Psoas muscle (tissue), 8 donors: ENCODE data around the gene KIAA1217. TPM values are rescaled to one million over a fixed set of nuclear protein-coding genes. Genes with fewer than 3 reads are reported as not detected.
A peak's percentile ranks its signal among the peaks of the same experiment; 100 is the strongest.

Source experiments
- ATAC-seq, 4 donors: fragments of 200-7000 bp; cut with Tn5 transposase; one replicate each; pipeline ENCODE4 v1.9.1; 2020; ENCODE audit warnings: moderate library complexity in 3 of 4, mild to moderate bottlenecking in 2 of 4
- DNase-seq, 2 donors: peaks; one replicate each; pipeline ENCODE4 v3.0.0-alpha.2; 2020
- H3K27ac ChIP-seq: fragments of 200-600 bp; one replicate; pipeline ENCODE4 v1.8.0; 2022
- H3K27me3 ChIP-seq, 3 donors: fragments of 200-600 bp in 1 of 3; one replicate each; pipeline versions ENCODE4 v1.6.1 to v1.8.0; 2013 to 2022; ENCODE audit warnings: low read length in 2 of 3, mild to moderate bottlenecking in 2 of 3, moderate library complexity in 1 of 3; ENCODE audit not compliant: insufficient read depth in 3 of 3
- H3K36me3 ChIP-seq, 2 donors: fragments of 200-600 bp in 1 of 2; one replicate each; pipeline versions ENCODE4 v1.6.1 to v1.8.0; 2013 to 2022; ENCODE audit warnings: low read depth in 1 of 2, mild to moderate bottlenecking in 1 of 2, moderate library complexity in 1 of 2; ENCODE audit not compliant: insufficient read depth in 1 of 2
- H3K4me1 ChIP-seq: fragments of 200-600 bp; one replicate; pipeline ENCODE4 v1.8.0; 2022
- H3K4me3 ChIP-seq: fragments of 200-600 bp; one replicate; pipeline ENCODE4 v1.8.0; 2022; ENCODE audit warnings: mild to moderate bottlenecking
- H3K9me3 ChIP-seq: fragments of 200-600 bp; one replicate; pipeline ENCODE4 v1.8.0; 2022
- whole genome bisulfite sequencing, 3 donors: extraction: QIAGEN DNeasy Blood & Tissue Kit; methylation state at CpG; one replicate each; pipeline versions ENCODE4 v1.1.6 to v1.1.7; 2013; 5-methylcytosine and 5-hydroxymethylcytosine counted together
- intact Hi-C, 2 donors: fragments of 100-400 bp; cut with DNase I; formaldehyde crosslinking; loops; one replicate each; pipeline versions ENCODE4 v1.11.0 to v1.14.2; 2022
- polyA plus RNA-seq, 3 donors: library from polyadenylated mRNA; stranded (reverse); fragments of 200-250 nt; gene quantifications; one replicate each; pipeline ENCODE4 v1.2.3, GENCODE V29; 2013
- total RNA-seq, 4 donors: library from RNA; stranded (reverse); fragmentation: NEBNext Ultra II Directional in 2 of 4; extraction: Animal tissue kit (Norgen Biotek cat#: 25700) in 2 of 4; gene quantifications; one replicate each; pipeline versions ENCODE4 v1.2.1 to v1.2.4, GENCODE V29; 2021 to 2023
- TF ChIP-seq, protein P1 (sequence below): fragments of 200-600 bp; IDR thresholded peaks from one replicate; pipeline ENCODE4 v1.8.0; 2022; ENCODE audit warnings: antibody characterized with exemption
- donor health status: healthy with polysubstance abuse.
- donor health status: DM: no; HTN: no; CAD: no; lungs with moderate emphysema.
- donor health status: Bipolar disorder and iron deficiency.
- donor health status: healthy.
- donor health status: DM: yes; HTN: yes; CAD: no.
- donor health status: DM: no; HTN: no; CAD: no.
- donor health status: DM: no; HTN: no; CAD: no.
- donor health status: DM: yes; HTN: yes; CAD: no.

KIAA1217 gene
- total and polyA plus RNA-seq, 7 donors = 8.9 to 169 (median 65.9) TPM

DNA sequence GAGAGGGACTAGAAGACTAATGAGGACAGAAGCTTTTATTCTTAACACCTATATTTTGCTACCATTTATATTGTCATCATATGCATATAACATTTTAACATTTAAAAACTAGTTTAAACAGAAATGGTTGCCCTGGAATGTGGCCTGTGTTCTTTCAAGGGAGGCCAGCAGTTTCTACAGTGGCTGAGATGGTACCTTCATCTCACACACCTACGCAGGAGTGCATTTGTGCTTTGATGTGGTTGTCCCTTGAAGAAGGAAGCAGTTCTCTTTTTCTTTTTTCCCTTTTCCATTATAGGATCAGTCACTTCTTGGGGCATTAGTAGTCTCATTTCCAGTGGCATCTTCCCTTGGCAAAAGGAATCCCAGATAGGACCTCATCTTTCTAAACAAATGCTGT, 38.9 kb downstream of the KIAA1217 start:
- intact Hi-C loops = no loop called here
- Histone ChIP-seq H3K27me3 (no peaks in the 10 kb centered on the region), H3K9me3 (no peaks in the 10 kb centered on the region), H3K27ac (peak overlapping the region; percentile 69), H3K36me3 (no peaks in the 10 kb centered on the region), H3K4me1 (peaks cover 41% of the 10 kb centered on the region), H3K4me3 (no peak overlapping the region)
- WGBS, 3 donors = 48 to 95% (median 56%) methylated on average over 1 of the region's 1 CpG
- ATAC-seq = no peak
- TF ChIP-seq, protein P1, sequence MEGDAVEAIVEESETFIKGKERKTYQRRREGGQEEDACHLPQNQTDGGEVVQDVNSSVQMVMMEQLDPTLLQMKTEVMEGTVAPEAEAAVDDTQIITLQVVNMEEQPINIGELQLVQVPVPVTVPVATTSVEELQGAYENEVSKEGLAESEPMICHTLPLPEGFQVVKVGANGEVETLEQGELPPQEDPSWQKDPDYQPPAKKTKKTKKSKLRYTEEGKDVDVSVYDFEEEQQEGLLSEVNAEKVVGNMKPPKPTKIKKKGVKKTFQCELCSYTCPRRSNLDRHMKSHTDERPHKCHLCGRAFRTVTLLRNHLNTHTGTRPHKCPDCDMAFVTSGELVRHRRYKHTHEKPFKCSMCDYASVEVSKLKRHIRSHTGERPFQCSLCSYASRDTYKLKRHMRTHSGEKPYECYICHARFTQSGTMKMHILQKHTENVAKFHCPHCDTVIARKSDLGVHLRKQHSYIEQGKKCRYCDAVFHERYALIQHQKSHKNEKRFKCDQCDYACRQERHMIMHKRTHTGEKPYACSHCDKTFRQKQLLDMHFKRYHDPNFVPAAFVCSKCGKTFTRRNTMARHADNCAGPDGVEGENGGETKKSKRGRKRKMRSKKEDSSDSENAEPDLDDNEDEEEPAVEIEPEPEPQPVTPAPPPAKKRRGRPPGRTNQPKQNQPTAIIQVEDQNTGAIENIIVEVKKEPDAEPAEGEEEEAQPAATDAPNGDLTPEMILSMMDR = no peak
- DNase-seq = no peak

DNA sequence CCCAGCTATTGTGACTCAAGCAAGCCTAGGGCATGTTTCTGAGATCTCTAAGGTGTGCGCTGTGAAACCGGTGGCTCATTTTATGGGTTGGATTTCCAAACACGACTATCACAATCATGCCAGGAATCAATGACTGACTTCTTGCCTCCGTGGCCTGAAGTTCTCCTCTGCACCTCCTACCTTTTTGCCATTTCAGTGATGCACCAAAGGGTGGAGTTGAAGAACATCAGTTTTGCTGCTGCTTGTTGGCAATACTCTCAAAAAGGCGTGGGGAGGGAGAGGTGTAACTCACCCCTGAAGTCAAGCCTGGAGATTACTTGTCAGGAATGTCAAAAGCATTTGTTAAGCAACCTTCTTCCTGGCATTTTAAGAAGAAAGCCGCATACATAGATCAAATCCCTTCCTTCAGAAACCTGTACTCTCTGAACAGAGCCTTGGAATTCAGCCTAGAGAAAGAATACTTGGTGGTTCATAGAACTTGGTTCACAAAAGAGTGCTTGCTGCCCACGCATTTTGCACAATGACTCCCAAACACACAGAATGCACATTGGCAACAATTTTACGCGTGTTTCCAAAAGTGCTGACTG, 41.0 kb downstream of the KIAA1217 start:
- 51 to 61% (median 56%) methylated on average over 9 of the region's 9 CpGs for WGBS, 3 donors
- intact Hi-C loops = loop anchor here (5.0 to 10.0 kb wide), 2 partner anchors 33 to 105 kb away; no protein-coding TSS in a partner anchor
- peaks cover 59% of the 10 kb centered on the region for H3K4me1 ChIP-seq
- H3K27me3 ChIP-seq = no peaks in the 10 kb centered on the region
- no peaks in the 10 kb centered on the region for H3K36me3 ChIP-seq
- H3K4me3 ChIP-seq = no peak overlapping the region
- peak overlapping the region; percentile 69 for H3K27ac ChIP-seq
- DNase-seq (no peak), ATAC-seq (peak; percentile 27 to 55 (median 40))
- TF ChIP-seq, protein P1 = no peak
- no peaks in the 10 kb centered on the region for H3K9me3 ChIP-seq

GRCh38 chr10:24251547-24251946, 42.6 kb downstream of the KIAA1217 start:
- H3K27me3 ChIP-seq = no peaks in the 10 kb centered on the region
- H3K9me3 ChIP-seq = no peaks in the 10 kb centered on the region
- H3K27ac ChIP-seq = peak overlapping the region; percentile 87
- intact Hi-C loops = loop anchor here (5.0 to 10.0 kb wide), 2 partner anchors 34 to 103 kb away; no protein-coding TSS in a partner anchor
- H3K4me1 ChIP-seq = peaks cover 66% of the 10 kb centered on the region
- TF ChIP-seq, protein P1 = no peak
- WGBS, 3 donors = 52 to 85% (median 67%) methylated on average over 1 to 2 of the region's 2 CpGs
- H3K4me3 ChIP-seq = no peak overlapping the region
- ATAC-seq (no peak), DNase-seq (no peak)
- H3K36me3 ChIP-seq = no peaks in the 10 kb centered on the region

GRCh38 chr10:24254180-24254579, 45.2 kb downstream of the KIAA1217 start:
- WGBS, 3 donors = 37 to 49% (median 43%) methylated on average over 3 of the region's 3 CpGs
- Histone ChIP-seq H3K27me3 (no peaks in the 10 kb centered on the region), H3K9me3 (no peaks in the 10 kb centered on the region), H3K4me3 (no peak overlapping the region), H3K27ac (peak overlapping the region; percentile 87), H3K4me1 (peaks cover 73% of the 10 kb centered on the region), H3K36me3 (no peaks in the 10 kb centered on the region)
- TF ChIP-seq, protein P1 = no peak
- DNase-seq (peak; percentile 43 to 72), ATAC-seq (peak; percentile 50 to 65 (median 58))
- intact Hi-C loops = loop anchor here (5.0 to 10.0 kb wide), 2 partner anchors 37 to 101 kb away; no protein-coding TSS in a partner anchor
